HG03520 (cell line): Measurements from ENCODE around the gene VMP1.
"Not testable (repeated sequence)": the region's sequence is repeated elsewhere in the genome, so short reads cannot be mapped to it uniquely, and the experiment has no call there.

Source experiments
- ATAC-seq: cut with Tn5 transposase; IDR thresholded peaks from one replicate; pipeline ENCODE4 v1.9.1; 2021; ENCODE audit warnings: mild to moderate bottlenecking, moderate library complexity; ENCODE audit not compliant: unreplicated experiment

Gene VMP1

GRCh38 chr17:59753522-59754467 is 46.3 kb downstream of the VMP1 start:
- ATAC-seq: no peak

DNA sequence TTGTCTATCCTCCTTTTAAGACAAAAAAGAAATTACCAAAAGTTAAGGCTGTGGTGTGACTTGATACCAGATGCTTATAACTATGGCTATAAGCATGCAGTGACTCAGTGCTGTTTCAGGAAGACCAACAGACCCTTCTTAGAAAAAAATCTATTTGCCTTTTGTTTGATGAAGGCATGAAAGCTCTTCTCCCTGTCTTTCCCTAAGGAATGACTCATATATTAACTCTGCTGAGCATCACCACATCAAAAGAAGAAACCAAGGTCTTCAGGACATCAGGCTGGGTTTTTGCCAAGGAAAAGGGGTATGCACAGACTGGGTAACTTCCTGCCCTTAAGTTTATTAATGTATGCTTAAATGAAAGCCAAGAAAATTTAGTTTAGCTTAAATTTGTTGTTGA is 47.1 kb downstream of the VMP1 start:
- no peak for ATAC-seq

GRCh38 chr17:59755069-59755468 is 47.6 kb downstream of the VMP1 start:
- not testable (repeated sequence) for ATAC-seq

DNA sequence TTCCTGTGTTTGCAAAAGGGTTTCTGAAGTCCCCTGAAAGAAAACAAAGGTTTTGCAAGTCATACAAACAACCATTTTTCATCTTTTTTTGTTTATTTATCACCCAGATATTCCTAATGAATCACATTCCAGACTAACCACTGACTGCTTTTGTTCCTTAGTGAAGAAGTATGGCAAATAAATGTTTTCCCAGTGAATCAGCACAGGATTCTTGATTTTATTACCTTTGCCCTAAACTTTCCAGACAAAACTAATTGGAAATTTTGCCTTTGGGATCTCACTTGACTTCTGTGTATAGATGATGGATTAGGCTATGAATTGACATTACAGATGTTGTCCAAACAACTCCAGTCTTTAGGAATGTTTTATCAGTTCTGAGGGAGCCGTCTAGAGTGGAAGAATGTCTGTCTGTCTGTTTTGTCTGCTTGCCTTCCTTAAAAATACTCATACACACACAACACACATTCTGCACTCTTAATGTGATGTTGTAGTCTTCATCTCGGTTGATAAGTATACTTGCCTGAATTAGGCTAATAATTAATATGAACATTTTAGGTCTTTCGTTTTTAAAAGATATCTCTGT is 48.9 kb downstream of the VMP1 start:
- ATAC-seq: no peak

GRCh38 chr17:59757043-59757442 is 49.6 kb downstream of the VMP1 start:
- no peak for ATAC-seq

DNA sequence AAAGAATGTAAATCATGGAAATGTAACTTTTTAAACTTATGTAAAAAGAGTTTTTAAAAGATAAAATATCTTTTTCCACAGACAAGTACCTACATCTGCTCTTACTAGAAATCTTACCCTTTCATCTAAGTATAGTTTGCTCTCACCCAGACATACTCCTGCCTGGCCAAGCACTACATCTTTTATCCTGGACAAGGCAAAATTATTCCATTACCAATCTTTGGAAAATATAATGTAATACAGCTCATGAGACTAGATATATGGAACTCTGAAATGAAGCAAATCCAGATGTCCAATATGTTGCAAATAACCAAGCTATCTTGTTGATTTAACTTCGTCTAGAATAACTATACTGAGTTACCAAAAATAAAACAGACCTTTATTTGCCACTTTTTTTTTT is 50.0 kb downstream of the VMP1 start:
- ATAC-seq: no peak

- ATAC-seq: no peak
These were observed 50.5 kb downstream of the VMP1 start for GRCh38 chr17:59757881-59758385.

DNA sequence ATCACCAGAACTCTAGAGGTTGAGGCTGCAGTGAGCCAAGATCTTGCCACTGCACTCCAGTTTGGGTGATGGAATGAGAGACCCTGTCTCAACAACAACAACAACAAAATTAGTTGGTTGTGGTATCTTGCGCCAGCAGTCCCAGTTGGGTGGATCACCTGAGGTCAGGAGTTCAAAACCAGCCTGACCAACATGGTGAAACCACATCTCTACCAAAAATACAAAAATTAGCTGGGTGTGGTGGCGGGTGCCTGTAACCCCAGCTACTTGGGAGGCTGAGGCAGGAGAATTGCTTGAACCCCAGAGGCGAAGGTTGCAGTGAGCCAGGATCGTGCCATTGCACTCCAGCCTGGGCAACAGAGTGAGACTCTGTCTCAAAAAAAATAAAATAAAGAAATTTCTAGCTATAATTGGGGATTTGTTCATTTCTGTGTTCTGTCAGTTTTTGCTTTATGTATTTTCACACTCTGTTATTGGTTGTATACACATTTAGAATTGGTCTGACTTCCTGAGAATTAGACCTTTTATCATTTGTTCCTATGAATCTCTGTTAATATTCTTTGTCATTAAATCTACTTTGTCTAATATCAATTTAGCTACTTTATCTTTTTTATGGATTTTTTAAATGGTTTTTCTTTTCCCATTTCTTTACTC is 51.7 kb downstream of the VMP1 start:
- ATAC-seq: not testable (repeated sequence)

- no peak for ATAC-seq
These were observed 52.7 kb downstream of the VMP1 start for GRCh38 chr17:59760160-59760559.

DNA sequence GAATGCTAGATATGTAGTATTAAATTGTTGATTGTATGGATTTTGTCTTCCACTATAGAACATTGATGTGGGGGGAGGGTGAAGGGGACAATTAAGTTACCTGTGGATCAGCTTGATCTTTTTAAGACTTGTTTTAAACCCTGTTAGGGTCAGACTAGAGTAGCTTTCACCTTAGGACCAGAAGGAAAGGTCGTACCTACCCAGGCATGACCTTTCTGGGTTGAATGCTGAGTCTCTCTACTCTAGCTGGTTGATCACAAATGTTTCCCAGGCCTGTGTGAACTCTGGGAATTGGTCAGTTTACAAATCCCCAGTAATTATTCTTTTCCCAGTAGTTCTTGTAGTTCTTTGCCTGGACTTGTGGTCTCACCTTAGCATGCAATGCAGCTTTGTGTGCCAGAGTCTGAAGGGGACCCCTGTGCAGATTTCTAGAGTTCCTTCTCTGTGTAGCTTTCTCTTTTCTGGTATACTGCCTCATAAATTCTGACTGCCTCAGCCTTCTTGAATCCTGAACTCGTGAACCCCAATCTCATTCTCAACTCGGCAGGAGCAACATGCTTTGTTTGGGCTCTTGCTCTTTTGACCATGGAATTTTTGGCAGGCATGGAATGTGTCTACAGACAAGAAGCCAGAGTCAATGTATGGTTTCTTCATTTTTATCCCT is 54.1 kb downstream of the VMP1 start:
- no peak for ATAC-seq

DNA sequence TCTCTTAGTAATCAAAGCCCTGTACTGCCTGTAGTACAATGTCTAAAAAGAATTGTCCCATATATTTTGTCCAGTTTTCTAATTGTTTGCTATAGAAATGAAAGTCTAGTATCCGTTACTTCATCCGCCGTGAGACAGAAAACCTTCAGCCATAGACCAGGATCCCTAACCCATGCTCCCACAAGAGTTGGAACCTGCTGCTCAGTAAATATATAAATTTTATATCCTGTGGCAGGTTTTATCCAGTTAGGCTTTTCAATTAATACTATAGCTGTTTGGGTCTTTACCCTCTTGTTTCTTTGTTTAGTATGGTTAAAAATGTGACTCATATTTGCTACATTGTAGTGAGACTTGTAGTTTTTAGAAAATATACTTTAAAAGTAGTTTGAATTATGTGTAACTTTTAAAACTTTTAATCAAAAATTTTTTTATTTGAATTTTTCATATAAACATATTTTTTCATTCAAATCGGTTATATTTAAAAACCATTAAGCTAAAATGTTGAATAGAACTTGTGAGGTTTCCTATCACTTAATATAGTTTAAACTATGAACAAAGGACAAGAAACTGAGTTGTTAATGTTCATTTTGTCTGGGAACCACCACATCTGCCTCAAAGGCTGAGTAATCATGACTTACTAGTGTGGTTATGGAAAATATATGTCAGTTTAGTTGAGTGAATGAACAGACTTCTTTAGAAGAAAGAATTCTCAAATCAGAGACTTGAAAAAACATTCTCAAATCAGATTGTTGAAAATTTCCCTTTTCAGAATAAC is 54.8 kb downstream of the VMP1 start:
- no peak for ATAC-seq

DNA sequence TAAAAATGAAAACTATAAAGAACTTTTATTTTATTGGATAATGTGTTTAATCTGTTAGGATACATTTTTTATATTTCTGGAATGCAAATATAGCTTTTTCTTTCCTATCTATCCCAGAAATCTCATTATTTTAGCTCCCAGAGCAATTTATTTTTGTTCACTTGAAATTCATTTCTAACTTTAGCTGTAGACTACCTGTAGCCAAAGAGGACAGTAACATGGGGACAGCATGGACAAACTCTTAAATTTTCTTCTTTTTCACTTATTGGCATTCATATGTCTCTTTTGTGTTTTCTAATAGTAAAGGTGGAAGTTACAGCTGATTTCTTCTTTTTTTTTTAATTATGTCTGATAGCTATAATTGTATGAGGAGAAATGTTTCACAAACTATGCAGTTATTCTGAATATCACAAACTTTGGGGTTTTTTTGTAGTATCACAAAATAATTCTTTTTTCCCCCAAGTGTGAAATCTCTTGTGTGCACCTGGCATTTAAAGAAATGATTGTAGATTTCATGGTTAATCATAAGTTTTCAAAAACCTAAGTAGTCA is 55.4 kb downstream of the VMP1 start:
- ATAC-seq: no peak

DNA sequence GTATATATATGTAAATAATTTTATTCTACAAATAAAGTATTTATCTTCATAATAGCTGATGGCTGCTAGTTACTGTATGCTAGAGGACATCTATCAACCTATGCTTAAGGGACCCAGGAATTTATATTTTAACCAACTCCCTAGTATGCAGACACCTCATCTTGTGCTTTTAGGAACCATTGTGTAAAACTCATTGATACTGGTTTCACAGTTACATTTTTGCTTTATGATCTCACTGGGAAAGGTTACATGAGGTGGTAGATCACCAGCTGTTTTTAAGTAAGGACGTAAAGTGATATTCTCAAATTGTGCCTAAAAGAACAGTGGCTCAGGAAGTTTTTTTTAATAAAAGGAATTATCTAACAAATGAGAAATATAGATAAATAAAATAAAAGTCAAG is 56.4 kb downstream of the VMP1 start:
- no peak for ATAC-seq

DNA sequence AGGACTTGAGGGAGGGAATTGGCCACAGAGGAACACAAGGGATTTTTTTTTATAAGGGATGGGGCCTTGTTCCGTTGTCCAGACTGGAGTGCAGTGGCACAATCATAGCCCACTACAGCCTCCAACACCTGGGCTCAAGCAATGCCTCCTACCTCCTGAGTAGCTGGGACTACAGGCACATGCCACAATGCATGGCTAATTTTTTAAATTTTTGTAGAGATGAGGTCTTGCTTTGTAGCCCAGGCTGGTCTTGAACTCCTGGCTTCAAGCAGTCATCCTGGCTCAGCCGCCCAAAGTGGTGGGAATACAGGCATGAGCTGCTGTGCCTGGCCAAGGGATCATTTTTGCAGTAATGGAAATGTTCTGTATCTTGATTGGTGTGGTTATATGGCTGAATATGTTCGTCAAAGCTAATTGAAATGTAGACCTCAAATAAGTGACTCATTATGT is 56.9 kb downstream of the VMP1 start:
- ATAC-seq: no peak

DNA sequence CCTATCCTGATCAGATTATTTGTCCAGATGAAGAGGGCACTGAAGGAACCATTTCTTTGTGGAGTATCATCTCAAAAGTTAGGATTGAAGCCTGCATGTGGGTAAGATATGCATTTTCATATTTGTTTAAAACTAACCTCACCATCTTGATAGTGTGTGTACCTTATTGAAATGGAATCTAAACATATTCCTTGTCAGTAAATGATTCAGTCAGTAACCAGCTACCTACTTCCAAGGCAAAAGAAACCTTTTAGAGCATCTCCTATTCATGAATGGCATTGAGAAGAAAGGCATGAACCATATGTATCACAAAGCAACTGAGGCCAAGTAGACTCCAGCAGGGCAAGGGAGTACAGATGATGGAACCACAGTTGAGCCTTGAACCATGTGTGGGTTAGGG is 57.6 kb downstream of the VMP1 start:
- no peak for ATAC-seq

- ATAC-seq: no peak
These were observed 59.0 kb downstream of the VMP1 start for GRCh38 chr17:59766491-59766890.

DNA sequence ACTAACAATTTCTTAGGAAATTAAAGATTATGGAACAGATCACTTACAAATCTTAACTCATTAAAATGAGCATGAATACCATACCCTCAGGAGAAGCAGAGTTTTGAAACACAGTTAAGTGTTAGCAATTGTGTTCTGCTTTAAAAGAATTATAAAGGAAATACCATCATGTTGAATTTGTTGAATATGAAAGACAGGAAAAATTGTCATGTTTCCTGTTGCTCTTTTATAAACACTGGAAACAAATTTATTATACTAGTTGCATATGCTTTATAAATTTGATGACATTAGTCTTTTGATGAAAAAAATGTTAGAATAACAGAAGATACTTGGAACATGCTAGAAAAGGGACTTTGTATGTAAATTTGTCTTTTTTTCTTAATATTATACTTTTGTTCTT is 59.7 kb downstream of the VMP1 start:
- ATAC-seq: no peak

GRCh38 chr17:59769887-59770286 is 62.4 kb downstream of the VMP1 start:
- no peak for ATAC-seq

GRCh38 chr17:59771093-59771492 is 63.6 kb downstream of the VMP1 start:
- no peak for ATAC-seq

DNA sequence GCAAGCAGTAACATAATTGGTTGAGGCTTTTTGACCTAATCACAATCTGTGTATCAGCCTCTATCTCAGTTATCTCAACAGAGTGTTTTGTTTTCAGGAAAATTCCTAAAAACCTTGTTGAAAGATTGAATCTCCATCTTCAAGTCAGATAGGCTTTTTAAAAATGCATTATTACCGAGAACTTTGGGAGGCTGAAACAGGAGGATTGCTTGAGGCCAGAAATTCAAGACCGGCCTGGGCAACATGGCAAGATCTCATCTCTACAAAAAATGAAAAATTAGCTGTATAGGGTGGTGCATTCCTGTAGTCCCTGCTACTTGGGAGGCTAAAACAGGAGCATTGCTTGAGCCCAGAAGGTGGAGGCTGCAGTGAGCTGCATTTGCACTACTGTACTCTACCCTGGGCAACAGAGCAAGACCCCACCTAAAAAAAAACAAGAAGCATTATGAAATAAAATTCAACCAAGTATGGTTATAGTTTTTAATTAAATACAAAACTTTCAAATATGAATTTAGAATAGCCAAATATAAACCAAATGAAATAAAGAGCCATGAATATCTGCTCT is 68.4 kb downstream of the VMP1 start:
- ATAC-seq: no peak
